Prostate gland (tissue), 2 donors: ENCODE results near the gene ZCCHC24.

ENCODE experiments used
- CTCF ChIP-seq, 4 experiments: fragments of 200-600 bp in 2 of 4; fragments of 450-650 bp in 2 of 4; sonication (generic) in 2 of 4; IDR thresholded peaks; 1 replicate in 3 of 4; 2 replicates in 1 of 4; pipeline ENCODE4 v1.5.1; 2016 to 2019; ENCODE audit warnings: antibody characterized with exemption in 4 of 4, mild to moderate bottlenecking in 2 of 4, moderate library complexity in 2 of 4
- POLR2AphosphoS5 ChIP-seq: sonication (generic); formaldehyde crosslinking; IDR thresholded peaks from one replicate; pipeline ENCODE4 v1.6.1; 2017; ENCODE audit warnings: antibody characterized with exemption

- TF ChIP-seq CTCF (IDR thresholded peaks at IDR 0.05), result no peak
- no peak for TF ChIP-seq POLR2AphosphoS5
These were observed 28.7 kb downstream of the ZCCHC24 start for GRCh38 chr10:79416578-79417255.
